Measurements from ENCODE around the gene ARFIP1. TPM values are rescaled to one million over a fixed set of nuclear protein-coding genes. Genes with fewer than 3 reads are reported as not detected.

The ARFIP1 gene
- total RNA-seq, 5 donors from 2014 or later (not counting 1 experiment from before 2014, with no cell fraction given) = 8.2 to 16.3 (median 12.1) TPM

DNA sequence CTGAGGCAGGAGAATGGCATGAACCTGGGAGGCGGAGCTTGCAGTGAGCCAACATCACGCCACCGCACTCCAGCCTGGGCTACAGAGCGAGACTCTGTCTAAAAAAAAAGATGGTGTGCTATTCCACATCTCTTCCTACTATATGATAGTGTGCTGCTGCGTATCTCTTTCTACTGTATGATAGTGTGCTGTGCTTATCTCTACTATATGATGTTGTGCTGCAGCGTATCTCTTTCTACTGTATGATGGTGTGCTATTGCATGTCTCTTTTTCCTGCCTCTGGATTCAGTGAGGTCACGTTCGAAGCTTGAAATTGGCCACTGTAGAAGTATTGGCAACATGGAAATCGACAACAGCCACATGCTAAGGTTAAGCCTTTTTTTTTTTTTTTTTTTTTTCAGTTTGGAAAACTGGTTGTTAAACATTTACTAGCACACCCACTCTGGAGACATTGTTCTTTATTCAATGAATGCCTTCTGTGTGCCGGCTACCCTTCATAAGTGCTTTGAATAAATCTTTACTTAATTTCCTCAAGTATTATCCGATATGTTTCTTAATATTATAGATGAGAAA is 31.0 kb downstream of the ARFIP1 start:
- Mint-ChIP-seq H3K27me3 (no peaks in the 10 kb centered on the region), H3K4me3 (no peak overlapping the region), H3K27ac (no peak overlapping the region), H3K36me3 (peaks cover 57% of the 10 kb centered on the region), H3K9me3 (peaks cover 8 to 29% (median 16%) of the 10 kb centered on the region in 3 donors), H3K4me1 (peaks cover 13 to 22% (median 20%) of the 10 kb centered on the region in 3 donors)
- POLR2A ChIA-PET = no interaction called here
- CTCF ChIA-PET = interaction anchor here in 1 of 2 donors (0.6 kb wide), 2 partner anchors 907 to 956 kb away, joined by 3 to 4 read pairs; no protein-coding TSS in a partner anchor
- Histone ChIP-seq H3K9me3 (peaks cover 4% of the 10 kb centered on the region), H3K36me3 (ENCODE audit: control insufficient read depth in 2 of 2, extremely low read depth in 1 of 2, insufficient read depth in 1 of 2, low read length in 1 of 2) (peaks cover 3 to 4% of the 10 kb centered on the region in 2 donors), H3K27me3 (replicated peaks in 1 of 2; ENCODE audit: control insufficient read depth in 2 of 2, extremely low read depth in 1 of 2, insufficient read depth in 2 of 2, low read length in 1 of 2) (no peaks in the 10 kb centered on the region), H3K27ac (ENCODE audit: low read length) (no peak overlapping the region), H3K4me3 (ENCODE audit: control insufficient read depth in 1 of 2, extremely low read depth in 1 of 2, low read length in 1 of 2) (no peak overlapping the region), H3K4me1 (ENCODE audit: control insufficient read depth in 1 of 2, extremely low read depth in 1 of 2, insufficient read depth in 2 of 2, low read length in 2 of 2) (no peaks in the 10 kb centered on the region)
- DNase-seq = no peak
- ATAC-seq (replicated peaks in 1 of 4) = no peak
- 100% methylated on average over 1 of the region's 11 CpGs for WGBS (ENCODE audit: insufficient coverage)

DNA sequence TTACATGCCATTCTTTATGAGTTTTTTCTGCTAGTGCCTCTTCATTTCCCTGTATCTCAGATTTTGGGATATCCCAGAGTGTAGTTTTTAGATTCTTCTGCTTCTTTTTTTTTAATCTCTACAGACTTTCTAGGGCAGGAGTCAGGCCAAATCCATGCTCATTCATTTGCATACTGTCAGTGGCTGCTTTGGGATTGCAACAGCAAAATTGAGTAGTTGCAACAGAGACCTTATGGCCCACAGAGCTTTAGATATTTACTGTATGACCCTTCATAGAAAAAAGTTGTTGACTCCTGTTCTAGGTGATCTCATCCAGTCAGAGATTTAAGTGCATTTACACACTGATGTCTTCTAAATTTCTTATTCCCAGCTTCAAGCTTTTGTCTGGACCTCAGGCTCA is 35.3 kb downstream of the ARFIP1 start:
- Histone ChIP-seq H3K36me3 (ENCODE audit: control insufficient read depth in 2 of 2, extremely low read depth in 1 of 2, insufficient read depth in 1 of 2, low read length in 1 of 2) (peaks cover 3 to 10% of the 10 kb centered on the region in 2 donors), H3K9me3 (peaks cover 9% of the 10 kb centered on the region), H3K27ac (ENCODE audit: low read length) (no peak overlapping the region), H3K4me3 (ENCODE audit: control insufficient read depth in 1 of 2, extremely low read depth in 1 of 2, low read length in 1 of 2) (no peak overlapping the region), H3K4me1 (ENCODE audit: control insufficient read depth in 1 of 2, extremely low read depth in 1 of 2, insufficient read depth in 2 of 2, low read length in 2 of 2) (peaks cover 0 to 2% of the 10 kb centered on the region in 2 experiments), H3K27me3 (replicated peaks in 1 of 2; ENCODE audit: control insufficient read depth in 2 of 2, extremely low read depth in 1 of 2, insufficient read depth in 2 of 2, low read length in 1 of 2) (no peaks in the 10 kb centered on the region)
- CTCF ChIA-PET = no interaction called here
- POLR2A ChIA-PET = no interaction called here
- Mint-ChIP-seq H3K36me3 (peaks cover 83% of the 10 kb centered on the region), H3K9me3 (peaks cover 20 to 42% (median 26%) of the 10 kb centered on the region in 3 donors), H3K27ac (no peak overlapping the region), H3K27me3 (no peaks in the 10 kb centered on the region), H3K4me3 (no peak overlapping the region), H3K4me1 (peaks cover 13 to 20% (median 20%) of the 10 kb centered on the region in 3 donors)
- DNase-seq = no peak
- no peak for ATAC-seq (replicated peaks in 1 of 4)

GRCh38 chr4:152817331-152817730 is 37.6 kb downstream of the ARFIP1 start:
- ChIA-PET CTCF (no interaction called here), POLR2A (no interaction called here)
- Mint-ChIP-seq H3K4me1 (peaks cover 13 to 20% (median 20%) of the 10 kb centered on the region in 3 donors), H3K27ac (peak overlapping the region in 1 of 2 donors; percentile 31), H3K9me3 (peaks cover 20 to 42% (median 23%) of the 10 kb centered on the region in 3 donors), H3K36me3 (peaks cover 71% of the 10 kb centered on the region), H3K4me3 (peak overlapping the region in 1 of 3 donors; percentile 51), H3K27me3 (no peaks in the 10 kb centered on the region)
- Histone ChIP-seq H3K9me3 (peaks cover 9% of the 10 kb centered on the region), H3K27me3 (replicated peaks in 1 of 2; ENCODE audit: control insufficient read depth in 2 of 2, extremely low read depth in 1 of 2, insufficient read depth in 2 of 2, low read length in 1 of 2) (no peaks in the 10 kb centered on the region), H3K27ac (ENCODE audit: low read length) (no peak overlapping the region), H3K4me1 (ENCODE audit: control insufficient read depth in 1 of 2, extremely low read depth in 1 of 2, insufficient read depth in 2 of 2, low read length in 2 of 2) (peaks cover 0 to 2% of the 10 kb centered on the region in 2 experiments), H3K36me3 (ENCODE audit: control insufficient read depth in 2 of 2, extremely low read depth in 1 of 2, insufficient read depth in 1 of 2, low read length in 1 of 2) (peaks cover 3 to 10% of the 10 kb centered on the region in 2 donors), H3K4me3 (ENCODE audit: control insufficient read depth in 1 of 2, extremely low read depth in 1 of 2, low read length in 1 of 2) (no peak overlapping the region)
- ATAC-seq (replicated peaks in 1 of 4) = no peak
- DNase-seq = no peak

GRCh38 chr4:152819026-152819645 is 39.4 kb downstream of the ARFIP1 start:
- ATAC-seq (replicated peaks in 1 of 4) (no peak), DNase-seq (no peak)
- Histone ChIP-seq H3K27ac (ENCODE audit: low read length) (no peak overlapping the region), H3K4me3 (ENCODE audit: control insufficient read depth in 1 of 2, extremely low read depth in 1 of 2, low read length in 1 of 2) (no peak overlapping the region), H3K9me3 (peaks cover 9% of the 10 kb centered on the region), H3K36me3 (ENCODE audit: control insufficient read depth in 2 of 2, extremely low read depth in 1 of 2, insufficient read depth in 1 of 2, low read length in 1 of 2) (peaks cover 3 to 10% of the 10 kb centered on the region in 2 donors), H3K27me3 (replicated peaks in 1 of 2; ENCODE audit: control insufficient read depth in 2 of 2, extremely low read depth in 1 of 2, insufficient read depth in 2 of 2, low read length in 1 of 2) (no peaks in the 10 kb centered on the region), H3K4me1 (ENCODE audit: control insufficient read depth in 1 of 2, extremely low read depth in 1 of 2, insufficient read depth in 2 of 2, low read length in 2 of 2) (peaks cover 0 to 2% of the 10 kb centered on the region in 2 experiments)
- Mint-ChIP-seq H3K27me3 (no peaks in the 10 kb centered on the region), H3K4me3 (no peak overlapping the region), H3K27ac (no peak overlapping the region), H3K4me1 (peaks cover 13 to 20% (median 20%) of the 10 kb centered on the region in 3 donors), H3K9me3 (peaks cover 10 to 33% (median 12%) of the 10 kb centered on the region in 3 donors), H3K36me3 (peaks cover 58% of the 10 kb centered on the region)
- ChIA-PET POLR2A (no interaction called here), CTCF (no interaction called here)
- WGBS (ENCODE audit: insufficient coverage) = 94% methylated on average over 5 of the region's 7 CpGs

DNA sequence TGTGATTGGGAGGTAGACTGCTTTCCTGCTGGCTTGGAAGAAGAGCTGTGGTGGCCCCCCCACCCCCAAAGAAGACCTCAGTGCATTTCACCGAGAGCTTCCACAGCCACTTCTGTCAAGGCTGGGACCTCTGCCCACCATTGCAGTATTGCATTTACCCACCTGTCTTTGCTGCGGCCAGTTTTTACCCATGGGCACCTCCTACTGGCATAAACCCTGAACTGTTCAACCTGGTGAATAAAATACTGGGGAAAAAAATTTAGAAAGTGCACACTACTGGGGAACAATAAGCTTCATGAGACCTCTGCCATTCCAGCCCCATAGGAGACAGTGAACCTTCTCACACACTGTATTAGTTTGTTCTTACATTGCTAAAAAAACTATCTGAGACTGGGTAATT is 40.3 kb downstream of the ARFIP1 start:
- Histone ChIP-seq H3K27me3 (replicated peaks in 1 of 2; ENCODE audit: control insufficient read depth in 2 of 2, extremely low read depth in 1 of 2, insufficient read depth in 2 of 2, low read length in 1 of 2) (no peaks in the 10 kb centered on the region), H3K4me1 (ENCODE audit: control insufficient read depth in 1 of 2, extremely low read depth in 1 of 2, insufficient read depth in 2 of 2, low read length in 2 of 2) (peaks cover 0 to 2% of the 10 kb centered on the region in 2 experiments), H3K4me3 (ENCODE audit: control insufficient read depth in 1 of 2, extremely low read depth in 1 of 2, low read length in 1 of 2) (no peak overlapping the region), H3K9me3 (peaks cover 5% of the 10 kb centered on the region), H3K27ac (ENCODE audit: low read length) (no peak overlapping the region), H3K36me3 (ENCODE audit: control insufficient read depth in 2 of 2, extremely low read depth in 1 of 2, insufficient read depth in 1 of 2, low read length in 1 of 2) (peaks cover 0 to 6% of the 10 kb centered on the region in 2 donors)
- Mint-ChIP-seq H3K36me3 (peaks cover 49% of the 10 kb centered on the region), H3K4me1 (peaks cover 13 to 20% (median 20%) of the 10 kb centered on the region in 3 donors), H3K27ac (no peak overlapping the region), H3K27me3 (no peaks in the 10 kb centered on the region), H3K4me3 (no peak overlapping the region), H3K9me3 (peaks cover 14 to 38% (median 19%) of the 10 kb centered on the region in 3 donors)
- CTCF ChIA-PET = no interaction called here
- POLR2A ChIA-PET = no interaction called here
- no CpG with 5 or more reads among the region's 2 CpGs for WGBS (ENCODE audit: insufficient coverage)
- ATAC-seq (replicated peaks in 1 of 4) = no peak
- no peak for DNase-seq

GRCh38 chr4:152822323-152822722 is 42.6 kb downstream of the ARFIP1 start:
- H3K4me3 ChIP-seq (ENCODE audit: control insufficient read depth in 1 of 2, extremely low read depth in 1 of 2, low read length in 1 of 2) = no peak overlapping the region
- no peaks in the 10 kb centered on the region for H3K9me3 ChIP-seq
- DNase-seq (no peak), ATAC-seq (replicated peaks in 1 of 4) (no peak)
- peaks cover 4 to 9% (median 6%) of the 10 kb centered on the region in 3 donors for H3K4me1 Mint-ChIP-seq
- H3K27ac ChIP-seq (ENCODE audit: low read length) = no peak overlapping the region
- no peaks in the 10 kb centered on the region for H3K4me1 ChIP-seq (ENCODE audit: control insufficient read depth in 1 of 2, extremely low read depth in 1 of 2, insufficient read depth in 2 of 2, low read length in 2 of 2)
- POLR2A ChIA-PET = no interaction called here
- 100% methylated on average over 1 of the region's 1 CpG for WGBS (ENCODE audit: insufficient coverage)
- CTCF ChIA-PET = no interaction called here
- no peaks in the 10 kb centered on the region for H3K27me3 Mint-ChIP-seq
- no peak overlapping the region for H3K4me3 Mint-ChIP-seq
- no peaks in the 10 kb centered on the region for H3K27me3 ChIP-seq (replicated peaks in 1 of 2; ENCODE audit: control insufficient read depth in 2 of 2, extremely low read depth in 1 of 2, insufficient read depth in 2 of 2, low read length in 1 of 2)
- peaks cover 0 to 6% of the 10 kb centered on the region in 2 donors for H3K36me3 ChIP-seq (ENCODE audit: control insufficient read depth in 2 of 2, extremely low read depth in 1 of 2, insufficient read depth in 1 of 2, low read length in 1 of 2)
- H3K27ac Mint-ChIP-seq = no peak overlapping the region
- H3K9me3 Mint-ChIP-seq = peaks cover 15 to 36% (median 18%) of the 10 kb centered on the region in 3 donors
- H3K36me3 Mint-ChIP-seq = peaks cover 40% of the 10 kb centered on the region
